Uterus (tissue), 4 donors: ENCODE measurements around the gene NUP153. TPM values are rescaled to one million over a fixed set of nuclear protein-coding genes. Genes with fewer than 3 reads are reported as not detected.

Experiments
- DNase-seq, 2 donors: peaks; one replicate each; pipeline ENCODE4 v3.0.0-alpha.2; 2019 to 2020
- H3K27ac ChIP-seq, 2 donors: fragments of 200-600 bp; sonication (generic); 1 replicate in 1 of 2; 2 replicates in 1 of 2; pipeline ENCODE4 v1.5.1; 2016 to 2018
- H3K27me3 ChIP-seq, 2 donors: fragments of 200-600 bp; sonication (generic); one replicate each; pipeline ENCODE4 v1.5.1; 2018 to 2019; ENCODE audit warnings: control low read depth in 1 of 2
- H3K36me3 ChIP-seq, 2 donors: fragments of 200-600 bp; sonication (generic); one replicate each; pipeline ENCODE4 v1.5.1; 2019; ENCODE audit warnings: control low read depth in 1 of 2
- H3K4me1 ChIP-seq, 2 donors: fragments of 200-600 bp; sonication (generic); one replicate each; pipeline ENCODE4 v1.5.1; 2018 to 2019; ENCODE audit warnings: control low read depth in 1 of 2
- H3K4me3 ChIP-seq, 2 donors: fragments of 200-600 bp; sonication (generic); 1 replicate in 1 of 2; 2 replicates in 1 of 2; pipeline ENCODE4 v1.5.1; 2018 to 2019; ENCODE audit warnings: mild to moderate bottlenecking in 1 of 2
- H3K9me3 ChIP-seq, 2 donors: fragments of 200-600 bp; sonication (generic); one replicate each; pipeline ENCODE4 v1.5.1; 2019; ENCODE audit warnings: control low read depth in 1 of 2
- POLR2A ChIP-seq, 2 donors: fragments of 450-650 bp; IDR thresholded peaks; one replicate each; pipeline ENCODE4 v1.6.1; 2016; ENCODE audit warnings: antibody characterized with exemption in 2 of 2, mild to moderate bottlenecking in 1 of 2, moderate library complexity in 1 of 2
- intact Hi-C: fragments of 100-400 bp; cut with DNase I; formaldehyde crosslinking; loops from one replicate; pipeline ENCODE4 v1.15.1; 2023; ENCODE audit warnings: low total_unique reads
- total RNA-seq, 4 donors: library from RNA; depleted of rRNA in 3 of 4; stranded (reverse); fragments of >200 nt in 3 of 4; gene quantifications; one replicate each; pipeline versions ENCODE4 v1.1.0 to v1.2.4, GENCODE V29; 2014 to 2023
- TF ChIP-seq, protein P1 (sequence below), 4 experiments: fragments of 200-600 bp in 2 of 4; fragments of 450-650 bp in 2 of 4; sonication (generic) in 2 of 4; IDR thresholded peaks; one replicate each; pipeline ENCODE4 v1.5.1; 2016 to 2019; ENCODE audit warnings: antibody characterized with exemption in 4 of 4, mild to moderate bottlenecking in 2 of 4, moderate library complexity in 1 of 4
- donor health status: DM: yes; HTN: yes; CAD: no.

The NUP153 gene
- total RNA-seq, 4 donors from 2014 or later: 14.1 to 55.1 (median 48.4) TPM

DNA sequence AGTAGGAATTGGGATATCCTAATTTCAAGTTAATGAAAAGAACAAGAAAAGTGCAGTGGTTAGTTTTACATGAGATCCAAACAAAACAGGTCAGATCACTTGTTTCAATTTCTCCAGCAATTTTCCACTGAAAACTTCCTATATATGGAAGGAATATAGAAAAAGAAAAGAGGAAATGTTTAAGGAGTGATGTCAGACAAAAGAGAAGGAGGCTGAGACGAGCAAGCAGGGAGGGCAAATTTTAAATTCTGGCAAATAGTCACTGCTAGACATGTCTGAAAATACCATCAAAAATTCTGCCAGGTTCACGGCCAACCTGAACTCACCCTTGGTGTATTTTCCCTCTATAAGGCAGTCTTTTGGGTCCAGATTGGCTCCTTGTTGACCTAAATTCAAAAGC, 9.5 kb upstream of the NUP153 start:
- DNase-seq: no peak
- Histone ChIP-seq H3K4me3 (no peak overlapping the region), H3K27ac (no peak overlapping the region), H3K9me3 (no peaks in the 10 kb centered on the region), H3K36me3 (no peaks in the 10 kb centered on the region), H3K27me3 (no peaks in the 10 kb centered on the region), H3K4me1 (no peaks in the 10 kb centered on the region)
- TF ChIP-seq, protein P1, sequence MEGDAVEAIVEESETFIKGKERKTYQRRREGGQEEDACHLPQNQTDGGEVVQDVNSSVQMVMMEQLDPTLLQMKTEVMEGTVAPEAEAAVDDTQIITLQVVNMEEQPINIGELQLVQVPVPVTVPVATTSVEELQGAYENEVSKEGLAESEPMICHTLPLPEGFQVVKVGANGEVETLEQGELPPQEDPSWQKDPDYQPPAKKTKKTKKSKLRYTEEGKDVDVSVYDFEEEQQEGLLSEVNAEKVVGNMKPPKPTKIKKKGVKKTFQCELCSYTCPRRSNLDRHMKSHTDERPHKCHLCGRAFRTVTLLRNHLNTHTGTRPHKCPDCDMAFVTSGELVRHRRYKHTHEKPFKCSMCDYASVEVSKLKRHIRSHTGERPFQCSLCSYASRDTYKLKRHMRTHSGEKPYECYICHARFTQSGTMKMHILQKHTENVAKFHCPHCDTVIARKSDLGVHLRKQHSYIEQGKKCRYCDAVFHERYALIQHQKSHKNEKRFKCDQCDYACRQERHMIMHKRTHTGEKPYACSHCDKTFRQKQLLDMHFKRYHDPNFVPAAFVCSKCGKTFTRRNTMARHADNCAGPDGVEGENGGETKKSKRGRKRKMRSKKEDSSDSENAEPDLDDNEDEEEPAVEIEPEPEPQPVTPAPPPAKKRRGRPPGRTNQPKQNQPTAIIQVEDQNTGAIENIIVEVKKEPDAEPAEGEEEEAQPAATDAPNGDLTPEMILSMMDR (IDR thresholded peaks at IDR 0.05): no peak
- no peak for TF ChIP-seq POLR2A (IDR thresholded peaks at IDR 0.05)
- intact Hi-C loops: no loop called here

DNA sequence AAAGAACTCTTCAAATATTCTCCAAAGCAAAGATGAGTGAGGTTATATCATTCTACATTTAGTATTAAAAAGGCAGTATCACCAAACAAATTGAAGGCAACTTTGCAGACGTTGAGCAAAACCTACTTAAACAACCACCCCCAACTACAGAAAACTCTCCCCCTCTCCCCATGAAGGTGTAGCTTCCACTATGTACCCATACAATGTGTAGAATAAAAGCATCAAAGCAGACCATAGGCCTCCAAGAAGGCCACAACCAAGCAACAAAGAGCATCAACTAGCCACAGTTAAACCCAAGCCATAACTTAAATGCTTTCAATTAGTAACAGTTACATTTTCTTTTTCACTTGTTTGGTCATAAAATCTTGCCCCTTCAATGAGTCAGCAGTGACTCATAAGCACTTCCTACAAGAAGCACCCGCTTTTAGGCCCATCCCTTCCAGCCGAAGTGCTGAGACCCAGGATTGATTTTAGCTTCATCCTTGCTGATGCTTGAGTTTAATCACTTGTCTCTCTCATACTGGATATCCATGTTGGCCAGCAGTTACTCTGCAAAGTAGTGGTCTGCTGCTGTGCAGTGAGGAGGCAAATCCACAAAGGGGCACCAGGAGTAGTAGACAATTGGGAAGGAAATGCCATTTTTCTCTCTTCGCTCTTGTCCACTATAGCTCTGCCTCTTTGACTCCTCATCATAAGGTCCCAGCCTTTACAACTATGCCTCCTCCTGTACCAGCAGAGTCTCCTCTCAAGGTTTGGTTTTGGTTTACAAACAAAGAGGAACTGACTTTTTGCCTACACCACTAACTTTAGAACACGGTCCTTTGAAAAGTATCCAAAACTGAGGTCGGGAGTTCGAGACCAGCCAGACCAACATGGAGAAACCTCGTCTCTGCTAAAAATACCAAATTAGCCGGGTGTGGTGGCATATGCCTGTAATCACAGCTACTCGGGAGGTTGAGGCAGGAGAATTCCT, 8.4 kb upstream of the NUP153 start:
- H3K9me3 ChIP-seq: no peaks in the 10 kb centered on the region
- H3K27me3 ChIP-seq: no peaks in the 10 kb centered on the region
- no peaks in the 10 kb centered on the region for H3K36me3 ChIP-seq
- H3K4me3 ChIP-seq: no peak overlapping the region
- no peaks in the 10 kb centered on the region for H3K4me1 ChIP-seq
- peak in 1 of 2 donors; percentile 22 for DNase-seq
- peak overlapping the region in 1 of 2 donors; percentile 48 for H3K27ac ChIP-seq
- no peak for TF ChIP-seq POLR2A (IDR thresholded peaks at IDR 0.05)
- TF ChIP-seq, protein P1 (IDR thresholded peaks at IDR 0.05): no peak
- intact Hi-C loops: no loop called here

- no peaks in the 10 kb centered on the region for H3K4me1 ChIP-seq
- no peak for DNase-seq
- H3K27ac ChIP-seq: no peak overlapping the region
- H3K27me3 ChIP-seq: no peaks in the 10 kb centered on the region
- TF ChIP-seq POLR2A (IDR thresholded peaks at IDR 0.05): no peak
- TF ChIP-seq, protein P1 (IDR thresholded peaks at IDR 0.05): no peak
- intact Hi-C loops: no loop called here
- no peaks in the 10 kb centered on the region for H3K9me3 ChIP-seq
- H3K36me3 ChIP-seq: no peaks in the 10 kb centered on the region
- no peak overlapping the region for H3K4me3 ChIP-seq
Measured at GRCh38 chr6:17714177-17714576, 7.5 kb upstream of the NUP153 start.

DNA sequence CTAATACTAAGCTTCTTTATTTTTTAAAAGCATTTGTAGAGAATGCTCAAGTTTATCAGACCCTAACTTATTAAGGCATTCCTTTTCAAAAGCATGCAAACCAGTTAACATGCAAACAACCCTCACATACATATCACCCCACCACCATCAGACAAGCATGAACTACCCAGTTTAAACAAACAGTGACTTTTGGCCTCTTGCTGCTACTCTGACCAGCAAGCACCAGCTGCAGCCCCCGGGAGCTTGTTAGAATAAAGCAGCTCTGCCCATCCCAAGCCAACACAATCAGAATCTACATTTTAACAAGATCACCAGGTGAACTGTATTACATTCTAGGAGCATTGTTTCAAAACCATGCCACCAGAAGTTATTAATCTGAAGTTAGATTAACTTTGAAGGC, 5.9 kb upstream of the NUP153 start:
- no peak for DNase-seq
- TF ChIP-seq, protein P1 (IDR thresholded peaks at IDR 0.05): no peak
- no peak for TF ChIP-seq POLR2A (IDR thresholded peaks at IDR 0.05)
- H3K27ac ChIP-seq: no peak overlapping the region
- H3K4me1 ChIP-seq: no peaks in the 10 kb centered on the region
- H3K9me3 ChIP-seq: no peaks in the 10 kb centered on the region
- intact Hi-C loops: no loop called here
- H3K36me3 ChIP-seq: no peaks in the 10 kb centered on the region
- H3K27me3 ChIP-seq: no peaks in the 10 kb centered on the region
- H3K4me3 ChIP-seq: no peak overlapping the region

- intact Hi-C loops: no loop called here
- no peaks in the 10 kb centered on the region for H3K27me3 ChIP-seq
- H3K4me3 ChIP-seq: no peak overlapping the region
- no peaks in the 10 kb centered on the region for H3K4me1 ChIP-seq
- DNase-seq: no peak
- H3K36me3 ChIP-seq: no peaks in the 10 kb centered on the region
- TF ChIP-seq POLR2A (IDR thresholded peaks at IDR 0.05): no peak
- TF ChIP-seq, protein P1 (IDR thresholded peaks at IDR 0.05): no peak
- no peak overlapping the region for H3K27ac ChIP-seq
- H3K9me3 ChIP-seq: no peaks in the 10 kb centered on the region
Measured at GRCh38 chr6:17710331-17710730, 3.6 kb upstream of the NUP153 start.
